ENCODE data around the gene CHST11.

CHST11 gene

DNA sequence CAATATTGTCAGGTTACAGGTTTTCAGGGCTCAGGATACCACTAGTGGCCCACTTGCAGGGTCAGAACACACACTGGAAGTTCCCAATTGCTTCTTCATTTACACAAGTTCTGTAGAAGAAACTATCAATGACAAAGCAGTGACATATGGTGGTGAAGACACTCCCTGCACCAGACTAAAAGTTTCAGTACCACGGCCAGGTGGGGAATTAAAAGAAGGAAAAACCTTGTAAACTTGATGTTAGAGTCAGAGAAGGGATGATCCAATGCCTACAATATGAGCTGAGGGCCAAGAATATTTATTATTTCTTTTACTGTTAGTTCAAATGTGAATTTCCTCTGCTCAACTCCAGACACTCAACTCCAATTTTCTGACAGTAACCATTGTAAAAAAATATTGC lies 31.8 kb upstream of the CHST11 start:
- H3K36me3 Mint-ChIP-seq (ENCODE audit: low read depth): no peaks in the 10 kb centered on the region
- peaks cover 4% of the 10 kb centered on the region for H3K4me1 Mint-ChIP-seq
- TF ChIP-seq, protein P1, sequence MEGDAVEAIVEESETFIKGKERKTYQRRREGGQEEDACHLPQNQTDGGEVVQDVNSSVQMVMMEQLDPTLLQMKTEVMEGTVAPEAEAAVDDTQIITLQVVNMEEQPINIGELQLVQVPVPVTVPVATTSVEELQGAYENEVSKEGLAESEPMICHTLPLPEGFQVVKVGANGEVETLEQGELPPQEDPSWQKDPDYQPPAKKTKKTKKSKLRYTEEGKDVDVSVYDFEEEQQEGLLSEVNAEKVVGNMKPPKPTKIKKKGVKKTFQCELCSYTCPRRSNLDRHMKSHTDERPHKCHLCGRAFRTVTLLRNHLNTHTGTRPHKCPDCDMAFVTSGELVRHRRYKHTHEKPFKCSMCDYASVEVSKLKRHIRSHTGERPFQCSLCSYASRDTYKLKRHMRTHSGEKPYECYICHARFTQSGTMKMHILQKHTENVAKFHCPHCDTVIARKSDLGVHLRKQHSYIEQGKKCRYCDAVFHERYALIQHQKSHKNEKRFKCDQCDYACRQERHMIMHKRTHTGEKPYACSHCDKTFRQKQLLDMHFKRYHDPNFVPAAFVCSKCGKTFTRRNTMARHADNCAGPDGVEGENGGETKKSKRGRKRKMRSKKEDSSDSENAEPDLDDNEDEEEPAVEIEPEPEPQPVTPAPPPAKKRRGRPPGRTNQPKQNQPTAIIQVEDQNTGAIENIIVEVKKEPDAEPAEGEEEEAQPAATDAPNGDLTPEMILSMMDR (IDR thresholded peaks at IDR 0.05): no peak
- H3K9me3 Mint-ChIP-seq: peaks cover 11% of the 10 kb centered on the region
- H3K27ac Mint-ChIP-seq: no peak overlapping the region
- H3K27me3 Mint-ChIP-seq (ENCODE audit: low read depth, poor library complexity): peaks cover 4% of the 10 kb centered on the region
- no peak overlapping the region for H3K4me3 Mint-ChIP-seq
- no peak for DNase-seq

DNA sequence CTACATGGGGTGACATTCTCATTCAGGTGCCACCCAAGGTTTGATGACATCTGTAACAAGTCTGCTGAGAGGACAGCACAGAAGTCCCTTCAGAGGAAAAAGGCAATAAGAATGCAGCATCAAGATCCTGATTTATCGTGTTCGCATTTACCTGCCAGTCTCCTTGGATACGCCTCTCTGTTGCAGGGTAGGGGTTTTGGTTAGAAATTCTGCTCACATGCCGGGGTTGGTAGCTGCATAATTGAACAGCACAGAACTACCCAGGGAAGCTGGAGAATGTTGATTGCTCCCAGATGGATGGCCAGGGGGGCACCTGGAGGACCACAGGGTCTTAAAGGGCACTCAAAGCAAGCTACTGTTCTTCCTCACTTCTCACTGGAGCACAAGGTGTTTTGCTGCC lies 31.1 kb upstream of the CHST11 start:
- H3K4me1 Mint-ChIP-seq: peaks cover 4% of the 10 kb centered on the region
- no peak for DNase-seq
- TF ChIP-seq, protein P1 (IDR thresholded peaks at IDR 0.05): no peak
- H3K27me3 Mint-ChIP-seq (ENCODE audit: low read depth, poor library complexity): peaks cover 4% of the 10 kb centered on the region
- no peaks in the 10 kb centered on the region for H3K36me3 Mint-ChIP-seq (ENCODE audit: low read depth)
- peaks cover 11% of the 10 kb centered on the region for H3K9me3 Mint-ChIP-seq
- H3K27ac Mint-ChIP-seq: no peak overlapping the region
- H3K4me3 Mint-ChIP-seq: no peak overlapping the region

- Mint-ChIP-seq H3K27me3 (ENCODE audit: low read depth, poor library complexity) (peaks cover 4% of the 10 kb centered on the region), H3K4me3 (no peak overlapping the region), H3K4me1 (peaks cover 4% of the 10 kb centered on the region), H3K27ac (no peak overlapping the region), H3K36me3 (ENCODE audit: low read depth) (no peaks in the 10 kb centered on the region), H3K9me3 (peaks cover 9% of the 10 kb centered on the region)
- DNase-seq: no peak
- TF ChIP-seq, protein P1 (IDR thresholded peaks at IDR 0.05): no peak
These were observed 29.7 kb upstream of the CHST11 start for GRCh38 chr12:104426926-104427546.

- Mint-ChIP-seq H3K4me3 (no peak overlapping the region), H3K27me3 (ENCODE audit: low read depth, poor library complexity) (peaks cover 4% of the 10 kb centered on the region), H3K9me3 (peaks cover 5% of the 10 kb centered on the region), H3K36me3 (ENCODE audit: low read depth) (no peaks in the 10 kb centered on the region), H3K27ac (no peak overlapping the region), H3K4me1 (peaks cover 4% of the 10 kb centered on the region)
- TF ChIP-seq, protein P1 (IDR thresholded peaks at IDR 0.05): no peak
- DNase-seq: no peak
These were observed 29.2 kb upstream of the CHST11 start for GRCh38 chr12:104427547-104427938.

DNA sequence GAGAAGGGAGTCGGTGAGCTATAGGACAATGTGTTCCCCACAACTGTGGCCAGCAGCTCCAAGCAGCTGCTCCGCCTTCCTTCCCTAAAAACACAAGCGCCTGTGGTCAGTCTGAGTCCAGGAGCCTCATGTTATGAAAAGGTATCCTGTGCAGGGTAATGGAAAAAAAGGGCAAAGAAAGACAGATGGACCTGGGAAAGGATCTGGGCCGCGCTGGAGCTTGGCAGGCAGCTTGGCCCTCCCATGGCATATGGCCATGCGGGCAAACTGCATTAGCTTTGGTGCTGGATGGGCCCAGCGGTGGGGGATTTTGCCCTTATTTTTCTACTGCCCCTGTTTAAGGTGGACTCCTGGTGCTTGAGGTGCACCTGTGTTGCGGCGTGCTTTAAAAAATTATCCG lies 23.7 kb upstream of the CHST11 start:
- peaks cover 10% of the 10 kb centered on the region for H3K4me1 Mint-ChIP-seq
- DNase-seq: no peak

DNA sequence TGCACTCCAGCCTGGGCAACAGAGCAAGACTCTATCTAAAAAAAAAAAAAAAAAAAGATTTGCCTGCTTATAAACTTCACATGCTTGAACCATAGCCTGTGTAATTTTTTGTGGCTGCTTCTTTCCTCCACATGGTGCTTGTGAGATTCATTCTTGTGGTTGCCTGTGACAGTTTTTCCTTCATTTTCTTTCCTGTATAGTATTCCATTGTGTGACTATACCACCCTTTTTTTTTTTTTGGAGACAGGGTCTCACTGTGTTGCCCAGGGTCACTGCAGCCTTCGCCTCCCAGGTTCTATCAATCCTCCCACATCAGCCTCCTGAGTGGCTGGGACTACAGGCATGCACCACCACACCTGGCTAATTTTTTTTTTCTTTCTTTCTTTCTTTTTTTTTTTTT lies 22.6 kb upstream of the CHST11 start:
- no peaks in the 10 kb centered on the region for H3K9me3 Mint-ChIP-seq
- H3K4me1 Mint-ChIP-seq: peaks cover 10% of the 10 kb centered on the region
- TF ChIP-seq, protein P1 (IDR thresholded peaks at IDR 0.05): no peak
- no peak overlapping the region for H3K27ac Mint-ChIP-seq
- no peak for DNase-seq
- no peak overlapping the region for H3K4me3 Mint-ChIP-seq
- H3K36me3 Mint-ChIP-seq (ENCODE audit: low read depth): no peaks in the 10 kb centered on the region
- peaks cover 6% of the 10 kb centered on the region for H3K27me3 Mint-ChIP-seq (ENCODE audit: low read depth, poor library complexity)

More for the DNA sequence above, 23.7 kb upstream of the CHST11 start:
- no peak overlapping the region for H3K27ac Mint-ChIP-seq
- TF ChIP-seq, protein P1 (IDR thresholded peaks at IDR 0.05): no peak
- no peaks in the 10 kb centered on the region for H3K36me3 Mint-ChIP-seq (ENCODE audit: low read depth)
- H3K9me3 Mint-ChIP-seq: peaks cover 5% of the 10 kb centered on the region
- no peak overlapping the region for H3K4me3 Mint-ChIP-seq
- H3K27me3 Mint-ChIP-seq (ENCODE audit: low read depth, poor library complexity): peaks cover 6% of the 10 kb centered on the region

Data from nephron progenitor cell (in vitro differentiated cells).